ENCODE data around the gene JAZF1.

- TF ChIP-seq CTCF (IDR thresholded peaks at IDR 0.05) (no peak), EZH2 (IDR thresholded peaks at IDR 0.05; ENCODE audit: borderline replicate concordance, insufficient read depth, low read depth, low read length, poor library complexity, severe bottlenecking) (no peak)
These were observed 217.5 kb downstream of the JAZF1 start for GRCh38 chr7:27963056-27963455.

Measured in B cell (primary cell).